IPS DF 6.9 (cell line): Measurements from ENCODE around the gene ADGRG7.
"Not testable (repeated sequence)": the region's sequence is repeated elsewhere in the genome, so short reads cannot be mapped to it uniquely, and the experiment has no call there.

Experiments used
- DNase-seq: peaks from one replicate; pipeline ENCODE4 v3.0.0-alpha.2; 2013; ENCODE audit warnings: low read depth, low spot score
- H3K27ac ChIP-seq: one replicate; pipeline ENCODE4 v1.5.1; 2013; ENCODE audit warnings: low read length, control low read depth
- H3K27me3 ChIP-seq: 2 replicates; pipeline ENCODE4 v1.6.1; 2013; ENCODE audit warnings: mild to moderate bottlenecking, low read length; ENCODE audit not compliant: control insufficient read depth, insufficient read depth
- H3K36me3 ChIP-seq: 2 replicates; pipeline ENCODE4 v1.6.1; 2013; ENCODE audit warnings: low read length; ENCODE audit not compliant: control insufficient read depth, insufficient read depth
- H3K4me1 ChIP-seq: 2 replicates; pipeline ENCODE4 v1.6.1; 2013; ENCODE audit warnings: low read length; ENCODE audit not compliant: control insufficient read depth, insufficient read depth
- H3K4me3 ChIP-seq: 2 replicates; pipeline ENCODE4 v1.5.1; 2013; ENCODE audit warnings: mild to moderate bottlenecking, low read length
- H3K9me3 ChIP-seq: 2 replicates; pipeline ENCODE4 v1.6.1; 2013; ENCODE audit warnings: low read length, inconsistent platforms; ENCODE audit not compliant: control insufficient read depth, insufficient read depth
- WGBS: extraction: QIAGEN DNeasy Blood & Tissue Kit; methylation state at CpG from one replicate; pipeline ENCODE4 v1.1.7; 2013; ENCODE audit warnings: mixed read lengths, missing lambda C conversion rate; ENCODE audit not compliant: insufficient read length, insufficient coverage; 5-methylcytosine and 5-hydroxymethylcytosine counted together

Gene ADGRG7

GRCh38 chr3:100645913-100646312, 36.5 kb downstream of the ADGRG7 start:
- no peaks in the 10 kb centered on the region for H3K9me3 ChIP-seq

GRCh38 chr3:100647171-100647570, 37.8 kb downstream of the ADGRG7 start:
- Histone ChIP-seq H3K36me3 (no peaks in the 10 kb centered on the region), H3K4me3 (no peak overlapping the region), H3K27me3 (no peaks in the 10 kb centered on the region), H3K27ac (no peak overlapping the region), H3K4me1 (no peaks in the 10 kb centered on the region), H3K9me3 (no peaks in the 10 kb centered on the region)
- WGBS, result no CpG with 5 or more reads among the region's 3 CpGs
- no peak for DNase-seq

More at GRCh38 chr3:100645913-100646312, 36.5 kb downstream of the ADGRG7 start:
- Histone ChIP-seq H3K4me1 (no peaks in the 10 kb centered on the region), H3K27me3 (no peaks in the 10 kb centered on the region), H3K4me3 (no peak overlapping the region), H3K36me3 (no peaks in the 10 kb centered on the region), H3K27ac (no peak overlapping the region)
- no peak for DNase-seq
- WGBS, result no CpG with 5 or more reads among the region's 3 CpGs

- DNase-seq, result no peak
- Histone ChIP-seq H3K27me3 (no peaks in the 10 kb centered on the region), H3K4me3 (no peak overlapping the region), H3K4me1 (no peaks in the 10 kb centered on the region), H3K27ac (no peak overlapping the region), H3K9me3 (no peaks in the 10 kb centered on the region), H3K36me3 (no peaks in the 10 kb centered on the region)
- no CpG with 5 or more reads among the region's 1 CpG for WGBS
These were observed 38.3 kb downstream of the ADGRG7 start for GRCh38 chr3:100647657-100648056.

- Histone ChIP-seq H3K27me3 (no peaks in the 10 kb centered on the region), H3K4me1 (no peaks in the 10 kb centered on the region), H3K9me3 (no peaks in the 10 kb centered on the region), H3K27ac (no peak overlapping the region), H3K36me3 (no peaks in the 10 kb centered on the region), H3K4me3 (no peak overlapping the region)
- WGBS, result no CpG with 5 or more reads among the region's 4 CpGs
- no peak for DNase-seq
These were observed 41.5 kb downstream of the ADGRG7 start for GRCh38 chr3:100650651-100651619.

GRCh38 chr3:100653604-100654294, 44.3 kb downstream of the ADGRG7 start:
- no peaks in the 10 kb centered on the region for H3K9me3 ChIP-seq
- WGBS, result no CpG with 5 or more reads among the region's 13 CpGs
- H3K27me3 ChIP-seq, result no peaks in the 10 kb centered on the region
- no peak overlapping the region for H3K4me3 ChIP-seq
- DNase-seq, result no peak
- no peaks in the 10 kb centered on the region for H3K36me3 ChIP-seq
- H3K27ac ChIP-seq, result no peak overlapping the region
- H3K4me1 ChIP-seq, result no peaks in the 10 kb centered on the region

GRCh38 chr3:100656945-100657344, 47.5 kb downstream of the ADGRG7 start:
- Histone ChIP-seq H3K4me3 (no peak overlapping the region), H3K9me3 (no peaks in the 10 kb centered on the region), H3K27ac (no peak overlapping the region), H3K36me3 (no peaks in the 10 kb centered on the region), H3K27me3 (no peaks in the 10 kb centered on the region), H3K4me1 (no peaks in the 10 kb centered on the region)
- no peak for DNase-seq
- no CpG with 5 or more reads among the region's 2 CpGs for WGBS

GRCh38 chr3:100661294-100661693, 51.9 kb downstream of the ADGRG7 start:
- H3K9me3 ChIP-seq, DNase-seq, H3K27ac ChIP-seq, H3K36me3 ChIP-seq, H3K4me1 ChIP-seq, H3K27me3 ChIP-seq, H3K4me3 ChIP-seq: not testable (repeated sequence)

- Histone ChIP-seq H3K27me3 (no peaks in the 10 kb centered on the region), H3K36me3 (no peaks in the 10 kb centered on the region), H3K27ac (no peak overlapping the region), H3K4me1 (no peaks in the 10 kb centered on the region), H3K4me3 (no peak overlapping the region), H3K9me3 (no peaks in the 10 kb centered on the region)
- WGBS, result no CpG with 5 or more reads among the region's 2 CpGs
- no peak for DNase-seq
These were observed 52.9 kb downstream of the ADGRG7 start for GRCh38 chr3:100662113-100662823.

- WGBS, result no CpG with 5 or more reads among the region's 7 CpGs
- Histone ChIP-seq H3K9me3 (no peaks in the 10 kb centered on the region), H3K36me3 (no peaks in the 10 kb centered on the region), H3K27me3 (no peaks in the 10 kb centered on the region), H3K27ac (no peak overlapping the region), H3K4me1 (no peaks in the 10 kb centered on the region), H3K4me3 (no peak overlapping the region)
- DNase-seq, result no peak
These were observed 55.8 kb downstream of the ADGRG7 start for GRCh38 chr3:100665230-100665629.

GRCh38 chr3:100666699-100667098, 57.3 kb downstream of the ADGRG7 start:
- not testable (repeated sequence) for H3K9me3 ChIP-seq, H3K4me3 ChIP-seq, H3K27me3 ChIP-seq, H3K27ac ChIP-seq, DNase-seq, H3K36me3 ChIP-seq, H3K4me1 ChIP-seq
- WGBS, result no CpG with 5 or more reads among the region's 6 CpGs
